Inferior parietal cortex (tissue), 1 donor: ENCODE results near the gene ST6GALNAC3.
A peak's percentile ranks its signal among the peaks of the same experiment; 100 is the strongest.
"Not testable (repeated sequence)": the region's sequence is repeated elsewhere in the genome, so short reads cannot be mapped to it uniquely, and the experiment has no call there.

Experiments used
- DNase-seq: peaks from one replicate; pipeline ENCODE4 v3.0.0-alpha.2; 2016; ENCODE audit errors: extremely low spot score

ST6GALNAC3 gene

DNA sequence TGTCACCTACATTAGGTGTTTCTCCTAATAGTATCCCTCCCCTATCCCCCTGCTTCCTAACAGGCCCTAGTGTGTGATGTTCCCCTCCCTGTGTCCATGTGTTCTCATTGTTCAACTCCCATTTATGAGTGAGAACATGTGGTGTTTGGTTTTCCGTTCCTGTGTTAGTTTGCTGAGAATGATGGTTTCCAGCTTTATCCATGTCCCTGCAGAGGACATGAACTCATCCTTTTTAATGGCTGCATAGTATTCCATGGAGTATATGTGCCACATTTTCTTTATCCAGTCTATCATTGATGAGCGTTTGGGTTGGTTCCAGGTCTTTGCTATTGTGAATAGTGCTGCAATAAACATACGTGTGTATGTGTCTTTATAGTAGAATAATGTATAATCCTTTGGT is 267.3 kb downstream of the ST6GALNAC3 start:
- not testable (repeated sequence) for DNase-seq

DNA sequence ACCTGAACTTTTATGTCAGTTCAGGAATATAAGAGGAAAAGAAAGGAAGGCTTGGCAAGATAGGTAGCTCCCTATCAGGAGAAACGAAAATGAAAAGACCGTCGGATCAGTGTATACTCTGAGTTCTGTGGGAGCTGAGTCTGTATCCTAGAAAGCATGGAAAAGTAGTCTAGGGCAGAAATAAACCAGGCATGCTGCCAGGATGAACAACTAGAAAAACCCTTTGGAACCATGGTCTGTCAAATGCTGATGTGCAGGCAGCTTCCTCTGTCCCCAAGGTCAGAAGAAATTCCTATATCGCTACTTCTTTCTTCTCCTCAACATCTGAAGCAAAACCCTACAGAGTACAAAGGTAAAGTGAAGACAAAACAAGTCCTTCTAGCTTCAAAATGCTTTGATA is 268.8 kb downstream of the ST6GALNAC3 start:
- no peak for DNase-seq

DNA sequence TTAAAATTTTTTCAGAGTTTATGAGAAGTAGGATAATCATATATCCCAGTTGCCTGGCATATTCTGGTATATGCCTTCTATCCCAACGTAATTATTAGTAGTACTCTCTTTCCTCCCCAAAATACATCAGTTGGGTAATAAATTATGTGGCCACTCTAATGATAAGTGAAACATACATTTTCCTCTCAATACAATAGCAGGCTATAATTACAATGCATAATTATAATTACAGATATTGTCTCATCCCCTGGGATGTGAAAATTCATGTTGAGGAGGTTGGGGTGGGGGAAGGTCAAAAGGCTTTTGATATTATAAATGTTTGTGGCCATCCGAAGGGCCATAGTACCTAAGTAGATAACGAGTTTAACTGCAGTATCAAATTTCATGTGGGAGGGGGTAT is 277.1 kb downstream of the ST6GALNAC3 start:
- DNase-seq: no peak

DNA sequence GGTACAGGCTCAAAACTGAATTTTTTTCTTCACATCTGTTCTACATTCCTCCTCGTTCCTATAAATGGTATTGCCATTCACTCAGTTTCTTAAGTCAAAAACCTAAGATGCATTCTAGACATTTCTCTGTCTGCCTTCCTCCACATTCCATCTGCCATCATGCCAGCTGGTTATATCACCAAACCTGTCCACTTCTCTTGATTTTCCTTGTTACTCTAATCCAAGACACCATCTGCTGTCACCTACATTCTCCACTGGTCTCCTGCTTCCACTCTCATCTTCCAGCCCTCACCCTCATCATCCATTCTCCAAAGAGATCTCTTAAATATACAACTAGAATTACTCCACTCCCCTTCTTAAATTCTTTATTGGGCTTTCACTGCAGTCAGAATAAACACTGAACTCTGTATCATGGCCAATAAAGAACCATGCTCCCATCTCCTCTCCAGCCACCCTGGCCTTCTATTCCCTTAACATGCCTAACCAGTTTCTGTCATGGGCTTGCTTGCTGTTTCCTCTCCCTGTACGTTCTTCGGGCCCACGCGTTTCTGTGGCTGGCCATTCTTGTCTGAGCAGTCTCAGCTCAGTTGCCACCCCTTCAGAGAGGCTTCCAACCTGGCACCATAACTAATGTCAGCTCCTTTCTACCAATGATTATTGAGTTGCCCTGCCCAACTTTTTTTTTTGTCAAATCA is 278.3 kb downstream of the ST6GALNAC3 start:
- DNase-seq: no peak

DNA sequence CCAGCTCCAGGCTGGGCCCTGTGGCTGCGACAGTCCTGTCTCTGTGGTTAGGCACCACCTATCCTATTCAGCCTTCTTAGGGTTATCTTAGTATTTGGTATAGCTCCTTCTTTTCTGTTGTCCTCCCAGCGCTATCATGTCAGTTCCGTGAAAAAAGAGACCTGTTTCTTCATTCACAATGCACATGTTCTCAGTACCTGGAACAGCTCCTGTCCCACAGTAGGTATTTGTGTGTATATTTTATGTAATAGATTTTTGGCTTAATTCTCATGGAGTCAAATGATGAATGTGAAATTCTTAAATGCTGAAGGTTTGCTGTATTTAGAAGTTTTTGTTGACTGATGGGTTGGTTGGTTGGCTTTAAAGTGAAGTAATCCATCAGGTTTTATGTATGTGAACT is 279.7 kb downstream of the ST6GALNAC3 start:
- no peak for DNase-seq

DNA sequence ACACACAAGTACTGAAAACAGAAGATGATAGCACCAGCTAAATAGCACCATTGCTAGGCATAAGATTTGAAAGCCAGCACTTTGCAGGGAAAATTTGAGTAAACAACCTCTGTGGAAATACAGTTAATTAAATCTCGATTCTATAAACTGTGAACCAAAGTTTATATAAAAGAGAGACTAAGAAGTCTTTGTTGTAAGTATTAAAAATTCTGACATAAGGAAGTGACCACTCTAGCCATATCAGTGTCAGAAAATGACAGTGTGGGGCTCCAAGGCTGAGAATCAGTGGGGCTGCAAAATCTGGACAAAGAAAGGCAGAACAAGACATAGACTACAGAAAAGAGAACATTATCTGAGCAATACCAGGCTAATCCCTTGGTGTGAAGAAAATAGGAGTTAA is 292.2 kb downstream of the ST6GALNAC3 start:
- no peak for DNase-seq

DNA sequence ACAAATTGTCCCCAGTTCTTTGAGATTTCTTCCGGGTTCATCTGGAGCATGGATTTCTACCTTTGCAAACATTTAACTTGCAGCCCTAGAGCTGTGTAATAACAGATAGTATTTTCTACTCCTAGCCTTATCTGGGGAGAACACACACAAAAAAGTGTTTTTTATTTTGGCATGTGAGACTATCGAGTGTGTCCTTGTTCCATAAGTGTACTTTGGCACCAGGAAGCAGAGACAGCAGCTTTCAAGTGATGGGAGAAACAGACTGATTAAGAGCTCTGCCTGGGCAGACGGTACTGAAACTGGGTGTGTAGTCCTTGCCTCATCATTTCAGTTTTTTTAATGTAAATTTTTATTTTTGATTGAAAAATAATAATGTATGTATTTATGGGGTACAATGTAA is 297.4 kb downstream of the ST6GALNAC3 start:
- DNase-seq: no peak

DNA sequence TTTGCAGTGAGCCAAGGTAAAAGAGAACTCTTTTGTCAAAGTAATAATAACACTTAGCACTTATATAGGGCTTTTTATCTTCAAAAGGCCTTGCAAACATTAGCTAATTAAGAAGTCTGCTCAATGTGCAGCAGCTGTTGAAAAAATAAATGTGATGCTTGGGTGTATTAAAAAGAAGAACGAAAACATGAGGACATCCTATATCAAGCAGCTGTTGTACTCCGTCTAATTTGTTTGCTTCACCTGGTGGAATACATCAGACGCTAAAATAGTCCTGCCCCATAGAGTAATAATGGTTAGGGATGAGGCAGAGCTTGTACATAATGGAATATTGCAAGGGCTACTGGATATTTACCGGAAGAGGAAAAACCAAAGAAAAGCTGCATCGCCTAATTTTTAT is 299.5 kb downstream of the ST6GALNAC3 start:
- no peak for DNase-seq

DNA sequence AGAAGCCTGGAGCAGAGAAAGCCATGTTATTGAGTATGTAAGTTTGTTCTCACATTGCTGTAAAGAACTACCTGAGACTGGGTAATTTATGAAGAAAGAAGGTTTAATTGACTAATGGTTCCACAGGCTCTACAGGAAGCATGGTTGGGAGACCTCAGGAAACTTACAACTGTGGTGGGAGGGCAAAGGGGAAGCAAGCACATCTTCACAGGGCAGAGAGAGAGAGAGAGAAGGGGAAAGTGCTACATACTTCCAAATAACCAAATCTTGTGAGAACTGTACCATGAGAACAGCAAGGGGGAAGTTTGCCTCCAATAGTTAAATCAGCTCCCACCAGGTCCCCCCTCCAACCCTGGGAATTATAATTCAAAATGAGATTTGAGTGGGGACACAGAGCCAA is 302.7 kb downstream of the ST6GALNAC3 start:
- DNase-seq: no peak

DNA sequence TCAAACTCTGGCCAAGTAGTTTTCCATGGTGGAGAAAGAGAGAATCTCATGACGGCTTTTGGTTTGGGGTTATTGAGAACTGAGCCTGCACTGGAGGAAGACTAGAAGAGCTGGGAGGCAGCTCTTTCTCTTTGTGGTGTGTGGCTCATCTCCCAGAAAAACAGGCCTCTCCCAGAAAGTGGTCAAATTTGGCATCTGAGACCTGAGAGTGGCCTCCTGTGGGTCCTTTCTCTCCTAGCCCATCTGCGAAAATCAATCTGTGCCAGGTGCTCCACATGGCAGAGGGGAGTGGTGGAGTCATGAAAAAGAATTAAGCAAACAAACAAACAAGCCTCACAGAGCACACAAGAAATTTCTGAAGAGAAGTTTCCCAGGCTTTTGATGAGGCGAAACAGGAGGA is 305.0 kb downstream of the ST6GALNAC3 start:
- no peak for DNase-seq

DNA sequence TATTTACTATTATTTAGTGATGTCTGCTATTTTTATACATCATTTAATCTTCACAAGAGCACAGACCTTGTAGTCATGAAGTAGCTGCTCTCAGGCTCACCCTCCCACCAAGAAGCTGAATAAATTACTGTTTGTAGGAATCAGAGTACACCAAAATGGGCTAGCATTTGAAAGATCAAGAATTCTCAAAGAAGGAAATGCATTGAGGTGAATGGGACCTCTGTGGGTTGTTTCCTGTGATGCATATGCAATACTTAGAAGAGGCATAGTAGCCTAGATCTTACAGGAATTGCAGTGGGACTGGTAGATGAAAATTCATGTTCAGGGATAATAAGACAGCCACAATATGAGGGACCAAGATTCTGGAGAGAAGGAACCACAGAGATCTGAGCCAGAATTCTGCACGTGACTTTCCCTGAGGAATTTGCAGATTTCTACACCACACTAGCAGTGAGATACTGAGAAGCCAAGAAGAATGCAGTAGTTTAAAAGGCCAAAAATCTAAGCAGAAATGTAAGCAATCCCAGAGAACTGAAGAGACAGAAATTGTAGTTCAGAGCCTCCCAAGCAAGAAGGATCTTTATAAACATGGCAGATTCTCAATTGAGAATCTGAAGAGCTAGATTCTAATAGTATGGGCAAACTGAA is 307.0 kb downstream of the ST6GALNAC3 start:
- no peak for DNase-seq

DNA sequence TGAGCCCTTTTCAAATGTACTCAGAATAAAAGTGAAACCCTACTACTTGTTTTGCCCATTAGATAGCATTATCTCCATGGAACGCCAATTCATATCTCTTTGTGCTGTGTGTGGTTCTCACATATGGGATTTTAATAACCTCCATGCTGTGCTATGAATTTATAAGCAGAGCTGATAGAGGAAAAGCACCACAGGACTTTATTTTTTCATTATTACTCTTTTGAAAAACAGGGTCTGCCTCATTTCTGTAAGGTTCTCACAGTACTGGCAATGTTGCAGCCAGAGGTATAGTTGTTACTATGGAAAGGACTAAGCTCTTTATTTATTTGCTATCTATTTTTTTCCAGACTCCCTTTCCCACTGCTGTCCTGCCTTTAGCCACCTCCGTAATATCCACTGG is 313.7 kb downstream of the ST6GALNAC3 start:
- no peak for DNase-seq

DNA sequence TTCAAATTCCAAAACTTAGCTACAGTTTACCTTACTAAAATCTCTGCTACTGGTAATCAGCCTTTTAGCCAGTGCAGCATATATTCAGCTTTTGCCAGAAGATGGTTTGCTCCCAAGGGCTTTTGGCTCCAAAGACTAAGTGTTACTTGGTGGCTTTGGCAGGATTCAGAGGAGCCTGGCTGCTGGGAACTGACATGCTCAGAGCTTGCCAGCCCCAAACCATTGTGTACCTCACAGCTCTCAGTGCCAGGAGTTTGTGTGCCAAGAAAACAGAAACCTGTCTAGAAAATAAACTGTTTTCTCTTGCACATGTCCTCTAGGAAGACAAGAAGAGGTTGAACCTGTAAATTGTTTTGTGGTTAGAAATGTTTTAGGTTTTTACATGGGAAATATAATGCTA is 315.9 kb downstream of the ST6GALNAC3 start:
- peak; percentile 41 for DNase-seq

DNA sequence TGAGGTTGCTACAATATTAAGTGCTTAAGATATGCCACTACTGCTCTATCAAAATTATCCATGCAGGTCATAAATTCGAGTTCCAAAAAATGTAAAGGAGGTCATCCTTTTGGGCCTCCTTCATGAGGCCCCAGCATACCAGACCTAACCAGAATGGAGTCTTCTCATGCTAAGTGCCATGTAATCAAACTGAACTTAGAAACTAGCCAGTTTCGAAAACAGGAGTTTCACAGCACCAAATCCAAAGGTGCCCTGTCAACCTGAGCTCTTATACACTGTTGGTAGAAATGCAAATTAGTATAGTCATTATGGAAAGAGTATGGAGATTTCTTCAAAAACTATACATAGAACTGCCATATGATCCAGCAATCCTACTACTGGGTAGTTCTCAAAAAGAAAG is 320.5 kb downstream of the ST6GALNAC3 start:
- DNase-seq: no peak

DNA sequence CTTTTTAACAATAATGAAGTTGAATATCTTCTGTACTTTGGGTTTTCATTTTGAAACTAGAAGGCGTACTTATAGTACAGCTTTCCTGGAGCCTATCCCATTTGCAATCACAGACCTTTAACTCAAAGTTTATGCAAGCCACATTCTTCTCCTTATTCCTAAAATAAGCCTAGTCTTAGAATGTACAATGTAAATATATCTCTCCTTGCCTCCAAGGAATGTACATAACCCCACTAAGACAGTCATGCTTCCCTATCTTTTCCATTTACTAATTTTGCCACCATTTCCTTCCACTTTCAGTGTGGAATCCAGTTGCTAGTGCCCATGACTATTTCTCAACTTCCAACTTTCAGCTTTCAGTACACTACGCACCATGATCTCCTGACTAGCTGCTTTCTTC is 327.6 kb downstream of the ST6GALNAC3 start:
- no peak for DNase-seq

DNA sequence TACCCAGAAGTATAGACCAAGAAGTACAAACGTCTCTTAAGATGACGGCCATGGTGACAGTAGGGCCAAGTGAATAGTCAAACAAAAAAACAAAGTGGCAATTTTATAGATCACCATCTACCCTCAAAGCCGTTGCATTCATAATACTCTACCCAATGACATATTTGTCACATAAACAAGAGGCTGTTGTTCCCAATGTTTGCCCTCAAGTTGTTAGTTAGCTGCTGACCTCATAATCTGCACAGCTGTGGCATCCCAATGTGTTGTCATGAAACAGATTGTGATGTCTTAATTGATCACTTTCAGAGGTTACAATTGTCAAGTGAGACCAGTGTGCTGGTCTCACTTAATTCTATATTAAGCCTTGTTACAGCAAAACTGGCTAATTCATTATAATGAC is 333.8 kb downstream of the ST6GALNAC3 start:
- DNase-seq: no peak

DNA sequence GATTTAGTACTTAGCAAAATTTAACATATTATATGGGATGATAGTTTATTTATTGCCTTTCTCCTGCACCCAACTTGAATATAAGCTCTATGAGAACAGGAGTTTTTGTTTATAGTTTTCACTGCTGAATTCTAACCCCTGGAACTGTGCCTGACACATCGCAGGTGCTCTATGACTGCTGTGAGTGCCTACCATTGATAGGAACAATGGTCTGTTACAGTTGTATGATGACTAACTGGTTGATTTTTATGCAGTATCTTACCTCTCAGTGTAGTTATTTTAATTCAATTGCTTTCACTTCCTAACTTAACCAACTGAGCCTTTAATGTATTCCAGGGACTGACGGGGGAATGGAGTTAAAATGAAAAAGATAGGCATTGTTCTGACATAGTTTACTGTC is 336.0 kb downstream of the ST6GALNAC3 start:
- no peak for DNase-seq

DNA sequence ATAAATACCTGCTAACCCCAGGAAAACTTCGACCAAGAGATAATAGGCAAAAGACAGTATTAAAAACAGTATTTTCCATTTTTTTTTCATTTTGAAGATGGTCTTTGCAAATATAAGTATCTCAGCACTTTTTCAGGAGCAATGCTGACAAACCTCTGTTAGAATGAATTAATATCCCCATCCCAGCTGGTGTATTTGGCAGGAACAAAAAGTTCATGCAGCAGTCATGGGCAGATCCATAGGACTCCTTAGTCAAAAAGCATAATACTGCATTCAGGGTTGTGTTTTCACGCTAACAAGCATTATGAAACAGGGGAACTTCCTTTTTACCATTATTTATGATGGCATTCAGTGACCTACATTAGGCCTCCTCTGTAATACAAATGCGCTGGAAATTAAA is 344.0 kb downstream of the ST6GALNAC3 start:
- no peak for DNase-seq

DNA sequence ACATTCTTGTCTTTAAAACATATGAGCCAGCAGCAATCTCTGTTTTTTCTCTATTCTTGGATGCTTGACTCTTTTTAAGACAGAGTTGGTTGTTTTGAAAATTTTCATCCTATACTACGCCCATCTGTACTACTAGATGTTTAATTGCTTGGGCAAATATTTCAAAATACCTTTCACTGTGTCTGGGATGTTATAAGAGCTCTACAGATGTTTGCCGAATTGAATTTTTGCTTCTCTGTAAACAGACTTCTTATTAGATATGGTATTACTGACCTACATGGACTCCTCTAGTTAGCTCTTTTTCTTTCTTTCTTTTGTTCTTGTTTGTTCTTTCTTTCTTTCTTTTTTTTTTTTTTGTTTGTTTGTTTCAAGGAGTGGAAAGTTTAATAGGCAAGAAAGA is 345.1 kb downstream of the ST6GALNAC3 start:
- no peak for DNase-seq

DNA sequence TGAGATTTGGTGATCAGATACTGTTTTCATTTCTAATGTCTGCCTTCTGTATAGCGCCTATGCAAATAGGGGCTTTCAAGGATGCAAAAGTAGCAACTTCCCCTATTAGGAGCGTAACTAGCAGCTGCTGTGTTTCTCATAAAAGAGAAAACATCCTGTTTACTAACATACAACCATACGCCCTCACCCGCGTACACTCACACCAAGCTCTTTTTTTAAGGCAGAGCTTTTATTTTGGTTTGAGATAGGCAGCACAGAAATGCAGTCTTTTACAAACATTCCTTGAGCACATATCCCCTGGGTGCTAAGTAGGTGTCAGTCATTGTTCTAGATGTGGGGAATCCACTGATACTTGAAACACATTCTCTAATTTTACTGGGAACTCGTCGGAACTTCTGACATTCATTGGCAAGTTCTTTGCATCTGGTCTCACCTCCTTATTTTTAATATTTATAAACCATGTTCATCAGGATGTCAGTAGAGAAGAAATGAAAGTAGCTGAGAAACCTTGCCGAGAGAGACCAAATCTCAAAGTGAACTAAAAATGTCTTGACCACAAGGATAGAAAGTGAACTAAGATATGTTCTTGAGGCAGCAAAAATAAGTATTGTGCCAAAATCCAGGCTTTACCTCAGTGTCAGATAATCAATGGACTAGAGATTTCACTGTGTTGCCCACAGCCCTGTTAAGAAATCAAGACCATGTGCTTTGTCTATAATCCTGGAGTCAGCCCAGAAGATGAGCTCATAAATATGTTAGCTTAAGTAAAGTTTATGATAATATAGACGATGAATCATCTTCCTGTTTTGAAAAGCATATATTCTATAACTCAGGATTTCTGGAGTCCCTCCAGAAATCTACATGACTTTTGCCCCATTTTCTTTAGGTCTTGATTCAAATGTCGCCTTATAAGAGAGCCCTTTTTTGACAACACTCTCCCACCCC is 350.9 kb downstream of the ST6GALNAC3 start:
- DNase-seq: no peak

DNA sequence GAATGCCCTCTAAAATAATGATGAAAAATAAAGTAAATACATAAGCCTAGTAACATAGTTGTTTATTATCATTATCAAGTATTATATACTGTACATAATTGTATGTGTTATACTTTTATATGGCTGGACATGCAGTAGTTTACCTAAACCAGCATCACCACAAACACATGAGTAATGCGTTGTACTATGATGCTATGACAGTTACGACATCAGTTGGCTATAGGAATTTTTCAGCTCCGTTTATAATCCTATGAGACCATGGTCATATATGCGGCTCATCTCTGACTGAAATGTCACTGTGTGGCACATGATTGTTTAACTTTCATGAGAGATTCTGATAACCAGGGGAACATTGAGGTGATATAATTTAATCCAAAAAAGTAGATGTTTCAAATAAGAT is 352.1 kb downstream of the ST6GALNAC3 start:
- no peak for DNase-seq

DNA sequence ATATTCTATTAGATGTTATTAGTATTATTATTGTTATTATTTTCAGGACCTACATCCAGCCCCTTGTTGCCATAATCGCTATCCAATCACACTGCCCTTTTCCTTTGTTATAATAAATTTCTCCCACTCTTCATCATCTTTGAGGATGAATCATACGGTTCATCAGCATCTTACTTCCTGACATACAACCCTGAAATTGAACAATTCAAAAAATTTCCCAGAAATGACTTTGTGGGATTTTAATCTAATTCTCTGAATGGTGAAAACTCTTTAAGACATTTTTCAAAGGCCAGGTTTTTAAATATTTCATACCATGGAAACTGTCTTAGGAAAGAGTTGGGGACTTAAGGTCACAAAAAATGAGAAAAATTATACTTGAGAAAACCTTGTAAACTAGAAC is 353.5 kb downstream of the ST6GALNAC3 start:
- DNase-seq: no peak

DNA sequence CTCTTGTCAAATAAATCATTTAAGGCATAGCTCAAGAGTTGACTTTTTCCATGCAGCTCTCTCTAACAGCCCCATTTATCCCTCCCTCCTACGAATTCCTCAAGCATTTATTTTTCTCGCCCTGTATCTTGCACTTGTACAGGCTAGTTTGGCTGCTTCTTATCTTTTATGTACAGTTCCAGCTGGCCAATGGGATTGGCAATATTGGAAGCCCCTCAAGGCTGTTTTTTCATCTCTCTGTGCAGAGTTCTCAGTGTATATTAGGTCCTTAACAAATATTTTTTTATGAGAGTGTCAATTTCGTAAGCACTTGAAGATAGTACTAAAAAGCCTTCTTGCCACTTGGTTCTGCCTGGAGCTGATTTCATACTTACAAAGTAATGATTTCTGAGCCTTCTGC is 356.0 kb downstream of the ST6GALNAC3 start:
- DNase-seq: no peak
